Spleen (tissue), 7 donors: ENCODE data around the gene IL17B.

ENCODE experiments used
- CTCF ChIP-seq, 11 experiments: fragments of 200-600 bp in 7 of 11; fragments of 450-650 bp in 4 of 11; sonication (generic) in 4 of 11; IDR thresholded peaks in 8 of 11; conservative IDR thresholded peaks in 3 of 11; 1 replicate in 7 of 11; 2 replicates in 4 of 11; pipeline versions ENCODE4 v1.4.0 to v1.8.0; 2016 to 2021; ENCODE audit warnings: antibody characterized with exemption in 11 of 11, inconsistent platforms in 4 of 11, mild to moderate bottlenecking in 1 of 11
- POLR2A ChIP-seq, 3 donors: fragments of 450-650 bp; IDR thresholded peaks; one replicate each; pipeline ENCODE4 v1.5.1; 2017; ENCODE audit warnings: antibody characterized with exemption in 3 of 3, mild to moderate bottlenecking in 1 of 3
- POLR2AphosphoS5 ChIP-seq, 3 donors: sonication (generic); formaldehyde crosslinking; IDR thresholded peaks; one replicate each; pipeline ENCODE4 v1.5.1; 2017; ENCODE audit warnings: antibody characterized with exemption in 3 of 3
- donor health status: DM: no; HTN: no; CAD: no; lungs with moderate emphysema.
- donor health status: DM: no; HTN: no; CAD: no.
- donor health status: DM: no; HTN: no; CAD: no.

DNA sequence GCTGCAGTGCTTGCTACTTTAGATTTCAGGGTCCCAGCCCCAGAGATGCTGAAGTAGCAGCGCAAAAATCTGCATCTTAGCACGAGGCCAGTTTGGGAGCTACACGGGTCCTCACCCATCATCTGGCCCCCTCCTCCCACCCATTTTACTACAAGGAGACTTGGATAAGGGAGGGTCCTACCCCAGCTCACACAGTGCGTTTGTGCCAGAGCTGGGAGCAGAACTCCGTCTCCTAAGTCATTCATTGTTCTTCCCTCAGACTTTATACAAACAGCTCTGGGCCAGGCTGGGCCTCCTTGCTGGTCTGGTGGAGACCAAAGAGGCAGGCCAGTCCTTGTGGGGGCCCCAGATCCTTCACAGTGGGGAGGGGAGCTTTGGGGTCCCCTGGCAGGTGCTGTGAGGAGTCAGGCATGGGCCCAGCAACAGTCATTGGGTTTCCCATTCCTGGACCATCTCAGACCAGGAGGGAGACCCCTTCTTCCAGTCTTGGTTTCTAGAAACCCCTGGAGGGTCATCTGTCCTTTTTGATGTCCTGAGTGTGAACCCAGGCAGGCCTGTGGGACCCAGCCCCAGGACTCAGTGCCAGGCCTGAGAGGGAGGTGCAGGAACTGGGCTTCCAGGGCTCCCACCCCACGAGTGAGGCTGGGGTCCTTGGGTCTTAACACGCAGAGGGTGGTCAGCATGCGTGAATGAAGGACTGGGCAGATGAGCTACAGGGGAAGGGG, 2.3 kb upstream of the IL17B start:
- TF ChIP-seq CTCF (IDR thresholded peaks at IDR 0.05 in 8 of 11, conservative IDR thresholded peaks at IDR 0.05 in 3 of 11) (no peak), POLR2A (IDR thresholded peaks at IDR 0.05) (no peak), POLR2AphosphoS5 (IDR thresholded peaks at IDR 0.05) (no peak)
